HCT116 (cell line): Measurements from ENCODE around the gene GAL. TPM values are rescaled to one million over a fixed set of nuclear protein-coding genes. Genes with fewer than 3 reads are reported as not detected.

Experiments
- ATAC-seq: fragments of 200-7000 bp; cut with Tn5 transposase; 2 replicates; pipeline ENCODE4 v1.9.1; 2020; ENCODE audit warnings: mild to moderate bottlenecking, moderate library complexity
- BruUV-seq: library from RNA; stranded (reverse); fragments of 400-500 nt; replicated peaks from 2 replicates; lab custom pipeline; 2021; lab: Mats Ljungman, UMichigan
- CTCF ChIA-PET: fragments of 300-600 bp; sonication (Branson Sonifier 250); formaldehyde crosslinking; loops from one replicate; lab custom pipeline; 2021; ENCODE audit warnings: antibody characterized with exemption; lab: Charles Lee
- POLR2A ChIA-PET: fragments of 300-600, 350-600 bp; sonication (Branson Sonifier 250); formaldehyde crosslinking; loops from one replicate; lab custom pipeline; 2021; ENCODE audit warnings: antibody characterized with exemption; lab: Charles Lee
- RAD21 ChIA-PET, 2 experiments: fragments of 300-600 bp; sonication (Branson Sonifier 250); formaldehyde crosslinking; loops; one replicate each; lab custom pipeline; 2023; ENCODE audit warnings: low total read pairs in 2 of 2; ENCODE audit not compliant: uncharacterized antibody in 2 of 2, unreplicated experiment in 2 of 2, low non-redundant PET in 1 of 2; lab: Charles Lee
- DNase-seq: peaks from one replicate; pipeline ENCODE4 v3.0.0-alpha.2; 2010; ENCODE audit warnings: low read depth, low spot score
- H2AFZ ChIP-seq: fragments of 200-600 bp; shearing (Covaris generic), sonication (generic); 2 replicates; pipeline ENCODE4 v1.6.1; 2017; ENCODE audit warnings: low read depth, mixed run types, mixed read lengths, antibody characterized with exemption, low read length; ENCODE audit not compliant: poor library complexity, severe bottlenecking
- H3K27ac ChIP-seq: 2 replicates; pipeline ENCODE4 v1.5.1; 2012; ENCODE audit warnings: low read depth, low read length
- H3K27me3 ChIP-seq: fragments of 200-600 bp; sonication (generic); 2 replicates; pipeline ENCODE4 v1.6.1; 2016; ENCODE audit warnings: mixed run types, low read length, mixed read lengths; ENCODE audit not compliant: insufficient read depth
- H3K36me3 ChIP-seq, 2 experiments: fragments of 200-500 bp in 1 of 2; fragments of 200-600 bp in 1 of 2; sonication (Bioruptor generic) in 1 of 2; sonication (generic) in 1 of 2; 2 replicates each; pipeline versions ENCODE4 v1.5.1 to v1.6.1; 2014 to 2016; ENCODE audit warnings: low read length in 2 of 2, inconsistent platforms in 1 of 2, mixed read lengths in 1 of 2, mixed run types in 1 of 2; ENCODE audit not compliant: insufficient read depth in 2 of 2, control insufficient read depth in 1 of 2
- H3K4me1 ChIP-seq, 2 experiments: fragments of 200-600 bp in 1 of 2; sonication (generic) in 1 of 2; 2 replicates each; pipeline versions ENCODE4 v1.5.1 to v1.6.1; 2012 to 2017; ENCODE audit warnings: low read length in 2 of 2, inconsistent platforms in 1 of 2, mild to moderate bottlenecking in 1 of 2, mixed read lengths in 1 of 2, mixed run types in 1 of 2, moderate library complexity in 1 of 2; ENCODE audit not compliant: insufficient read depth in 2 of 2, control insufficient read depth in 1 of 2
- H3K4me2 ChIP-seq: fragments of 200-600 bp; sonication (generic); 2 replicates; pipeline ENCODE4 v1.6.1; 2017; ENCODE audit warnings: mixed run types, low read length, mixed read lengths
- H3K4me3 ChIP-seq, 2 experiments: fragments of 200-600 bp in 1 of 2; sonication (generic) in 1 of 2; replicated peaks in 1 of 2; 2 replicates each; pipeline ENCODE4 v1.5.1; 2011 to 2016; ENCODE audit warnings: low read length in 2 of 2, control low read depth in 1 of 2, low read depth in 1 of 2, mild to moderate bottlenecking in 1 of 2, mixed read lengths in 1 of 2, mixed run types in 1 of 2
- H3K79me2 ChIP-seq: fragments of 200-600 bp; sonication (generic); 2 replicates; pipeline ENCODE4 v1.6.1; 2017; ENCODE audit warnings: mild to moderate bottlenecking, mixed run types, low read length, moderate library complexity, mixed read lengths; ENCODE audit not compliant: insufficient read depth
- H3K9ac ChIP-seq: fragments of 200-600 bp; sonication (generic); 2 replicates; pipeline ENCODE4 v1.6.1; 2016; ENCODE audit warnings: low read length, mixed read lengths
- H3K9me2 ChIP-seq: fragments of 200-600 bp; sonication (generic), shearing (Covaris generic); 2 replicates; pipeline ENCODE4 v1.6.1; 2017; ENCODE audit warnings: mixed run types, mild to moderate bottlenecking, moderate library complexity; ENCODE audit not compliant: insufficient read depth
- H3K9me3 ChIP-seq, 2 experiments: fragments of 200-500 bp in 1 of 2; fragments of 200-600 bp in 1 of 2; sonication (Bioruptor generic) in 1 of 2; sonication (generic) in 1 of 2; 2 replicates each; pipeline ENCODE4 v1.6.1; 2014 to 2017; ENCODE audit warnings: low read length in 2 of 2, mixed read lengths in 2 of 2, inconsistent platforms in 1 of 2, low read depth in 1 of 2, mild to moderate bottlenecking in 1 of 2, mixed run types in 1 of 2, moderate library complexity in 1 of 2; ENCODE audit not compliant: control insufficient read depth in 1 of 2, insufficient read depth in 1 of 2
- H4K20me1 ChIP-seq: fragments of 200-600 bp; sonication (generic), shearing (Covaris generic); 2 replicates; pipeline ENCODE4 v1.6.1; 2017; ENCODE audit warnings: mixed run types, mild to moderate bottlenecking, moderate library complexity; ENCODE audit not compliant: insufficient read depth
- CEBPB ChIP-seq: IDR thresholded peaks from 2 replicates; pipeline ENCODE4 v1.6.1; 2012; ENCODE audit warnings: low read depth
- ELF1 ChIP-seq: IDR thresholded peaks from 2 replicates; pipeline ENCODE4 v1.6.1; 2012; ENCODE audit warnings: low read depth, borderline replicate concordance
- EZH2 ChIP-seq: fragments of 200-600 bp; sonication (generic); IDR thresholded peaks from 2 replicates; pipeline ENCODE4 v1.6.1; 2017; ENCODE audit warnings: antibody characterized with exemption, mixed run types
- EZH2phosphoT487 ChIP-seq: fragments of 200-600 bp; IDR thresholded peaks from 2 replicates; pipeline ENCODE4 v1.6.1; 2018; ENCODE audit warnings: antibody characterized with exemption, borderline replicate concordance
- FOSL1 ChIP-seq: IDR thresholded peaks from 2 replicates; pipeline ENCODE4 v1.6.1; 2012; ENCODE audit warnings: low read depth
- JUND ChIP-seq: IDR thresholded peaks from 2 replicates; pipeline ENCODE4 v1.6.1; 2012
- MAX ChIP-seq: IDR thresholded peaks from 2 replicates; pipeline ENCODE4 v1.6.1; 2012
- POLR2A ChIP-seq: IDR thresholded peaks from 2 replicates; pipeline ENCODE4 v1.7.0; 2011; ENCODE audit warnings: borderline replicate concordance; ENCODE audit not compliant: insufficient read depth, insufficient read length; ENCODE audit errors: extremely low read depth
- POLR2AphosphoS5 ChIP-seq: IDR thresholded peaks from 2 replicates; pipeline ENCODE4 v1.6.1; 2011; ENCODE audit warnings: mild to moderate bottlenecking, low read depth, low read length, moderate library complexity
- RAD21 ChIP-seq: IDR thresholded peaks from 2 replicates; pipeline ENCODE4 v1.6.1; 2012; ENCODE audit warnings: low read depth, mild to moderate bottlenecking
- REST ChIP-seq: IDR thresholded peaks from 2 replicates; pipeline ENCODE4 v1.6.1; 2012; ENCODE audit warnings: low read depth
- SIN3A ChIP-seq: IDR thresholded peaks from 2 replicates; pipeline ENCODE4 v1.6.1; 2012; ENCODE audit warnings: low read depth
- SP1 ChIP-seq: IDR thresholded peaks from 2 replicates; pipeline ENCODE4 v1.6.1; 2012; ENCODE audit warnings: low read depth
- SRF ChIP-seq: IDR thresholded peaks from 2 replicates; pipeline ENCODE4 v1.6.1; 2012; ENCODE audit warnings: low read depth
- TCF7L2 ChIP-seq: IDR thresholded peaks from 2 replicates; pipeline ENCODE4 v1.7.0; 2011; ENCODE audit warnings: borderline replicate concordance, inconsistent platforms; ENCODE audit not compliant: insufficient read depth, insufficient read length; ENCODE audit errors: extremely low read depth
- YY1 ChIP-seq: IDR thresholded peaks from 2 replicates; pipeline ENCODE4 v1.6.1; 2011; ENCODE audit warnings: low read length, low read depth, moderate library complexity, mild to moderate bottlenecking; ENCODE audit not compliant: insufficient replicate concordance; ENCODE audit errors: extremely low read depth
- ZBTB33 ChIP-seq: IDR thresholded peaks from 2 replicates; pipeline ENCODE4 v1.6.1; 2011; ENCODE audit warnings: mild to moderate bottlenecking, low read length, moderate library complexity; ENCODE audit not compliant: insufficient replicate concordance; ENCODE audit errors: extremely low read depth
- ZFX ChIP-seq: fragments of 450-650 bp; IDR thresholded peaks from 2 replicates; pipeline ENCODE4 v1.6.1; 2017
- ZNF274 ChIP-seq: fragments of 200-500 bp; sonication (Bioruptor generic); IDR thresholded peaks from 2 replicates; pipeline ENCODE4 v1.6.1; 2014; ENCODE audit warnings: mild to moderate bottlenecking, low read depth, low read length, inconsistent platforms
- intact Hi-C: fragments of 100-400 bp; cut with micrococcal nuclease; formaldehyde crosslinking; loops from 2 replicates; pipeline ENCODE4 v1.10.0; 2022
- total RNA-seq: library from RNA; stranded (reverse); gene quantifications from one replicate; pipeline ENCODE4 v1.2.1, GENCODE V29; 2021; ENCODE audit not compliant: unreplicated experiment

Gene GAL
- total RNA-seq, 1 experiment from 2014 or later, result 83.1 TPM

- peaks cover 0 to 3% of the 10 kb centered on the region in 2 experiments; a peak in 1 of 4 replicates for H3K9me3 ChIP-seq
- H3K9ac ChIP-seq, result no peak overlapping the region
- H4K20me1 ChIP-seq, result no peaks in the 10 kb centered on the region
- DNase-seq, result no peak
- no peak overlapping the region for H3K27ac ChIP-seq
- ChIA-PET POLR2A (no interaction called here), CTCF (no interaction called here), RAD21 (no interaction called here)
- no peak overlapping the region for H3K4me3 ChIP-seq
- no peaks in the 10 kb centered on the region; the same call in 1 of the 2 replicates for H3K27me3 ChIP-seq
- TF ChIP-seq FOSL1, result no peak
- no peak for TF ChIP-seq EZH2phosphoT487
- TF ChIP-seq YY1, result no peak
- TF ChIP-seq EZH2, result no peak
- TF ChIP-seq SP1, result no peak
- no peak for TF ChIP-seq MAX
- no peak for TF ChIP-seq REST
- no peak for TF ChIP-seq POLR2AphosphoS5
- TF ChIP-seq SRF, result no peak
- TF ChIP-seq ZBTB33, result no peak
- no peak for TF ChIP-seq RAD21
- no peak for TF ChIP-seq JUND
- TF ChIP-seq ZFX, result no peak
- no peak for TF ChIP-seq POLR2A
- no peak for TF ChIP-seq ELF1
- TF ChIP-seq TCF7L2, result no peak
- TF ChIP-seq ZNF274, result no peak
- no peak for TF ChIP-seq SIN3A
- no peak for TF ChIP-seq CEBPB
- ATAC-seq, result peak; percentile 54
- H2AFZ ChIP-seq, result no peak overlapping the region
- BruUV-seq, result no TSS peak
- no peaks in the 10 kb centered on the region for H3K9me2 ChIP-seq
- intact Hi-C loops, result no loop called here
- H3K4me1 ChIP-seq, result no peaks in the 10 kb centered on the region
- H3K36me3 ChIP-seq, result no peaks in the 10 kb centered on the region
- H3K4me2 ChIP-seq, result no peak overlapping the region
- no peaks in the 10 kb centered on the region for H3K79me2 ChIP-seq
Observed at GRCh38 chr11:68670208-68670992, 13.9 kb upstream of the GAL start.
